ENCODE measurements around the gene HPSE2. TPM values are rescaled to one million over a fixed set of nuclear protein-coding genes. Genes with fewer than 3 reads are reported as not detected.
"Not testable (repeated sequence)": the region's sequence is repeated elsewhere in the genome, so short reads cannot be mapped to it uniquely, and the experiment has no call there.

Gene HPSE2
- total RNA-seq, 1 experiment from 2014 or later: 0.05 TPM

GRCh38 chr10:98541561-98541960 is 694.1 kb downstream of the HPSE2 start:
- H3K36me3 ChIP-seq (ENCODE audit: control insufficient read depth in 1 of 2, insufficient read depth in 2 of 2, low read length in 2 of 2); H3K27me3 ChIP-seq (ENCODE audit: insufficient read depth, low read length); POLR2A ChIA-PET; H3K79me2 ChIP-seq (ENCODE audit: insufficient read depth, low read length); H4K20me1 ChIP-seq (ENCODE audit: insufficient read depth); ATAC-seq; intact Hi-C loops (cut with micrococcal nuclease); H2AFZ ChIP-seq (ENCODE audit: low read depth, low read length, poor library complexity, severe bottlenecking); CTCF ChIA-PET; BruUV-seq (replicated peaks); H3K4me3 ChIP-seq (replicated peaks in 1 of 2; ENCODE audit: low read depth in 1 of 2, low read length in 2 of 2); H3K9ac ChIP-seq (ENCODE audit: low read length); RAD21 ChIA-PET (ENCODE audit: low non-redundant PET in 1 of 2, low total read pairs in 2 of 2, uncharacterized antibody in 2 of 2, unreplicated experiment in 2 of 2); H3K27ac ChIP-seq (ENCODE audit: low read depth, low read length); H3K9me2 ChIP-seq (ENCODE audit: insufficient read depth); H3K9me3 ChIP-seq (ENCODE audit: control insufficient read depth in 1 of 2, insufficient read depth in 1 of 2, low read depth in 1 of 2, low read length in 2 of 2); H3K4me1 ChIP-seq (ENCODE audit: control insufficient read depth in 1 of 2, insufficient read depth in 2 of 2, low read length in 2 of 2); DNase-seq (ENCODE audit: low read depth, low spot score): not testable (repeated sequence)
- H3K4me2 ChIP-seq (ENCODE audit: low read length): 0 out of 2 replicates have a peak overlapping the region, but pooled peaks have one; percentile 10

- ChIA-PET POLR2A (no interaction called here), RAD21 (ENCODE audit: low non-redundant PET in 1 of 2, low total read pairs in 2 of 2, uncharacterized antibody in 2 of 2, unreplicated experiment in 2 of 2) (no interaction called here), CTCF (no interaction called here)
- no peak overlapping the region for H3K4me2 ChIP-seq (ENCODE audit: low read length)
- intact Hi-C loops (cut with micrococcal nuclease): no loop called here
- no peaks in the 10 kb centered on the region for H3K79me2 ChIP-seq (ENCODE audit: insufficient read depth, low read length)
- no peaks in the 10 kb centered on the region for H4K20me1 ChIP-seq (ENCODE audit: insufficient read depth)
- DNase-seq (ENCODE audit: low read depth, low spot score) (no peak), ATAC-seq (no peak)
- H3K4me1 ChIP-seq (ENCODE audit: control insufficient read depth in 1 of 2, insufficient read depth in 2 of 2, low read length in 2 of 2): no peaks in the 10 kb centered on the region
- BruUV-seq (replicated peaks): no TSS peak
- no peaks in the 10 kb centered on the region for H3K36me3 ChIP-seq (ENCODE audit: control insufficient read depth in 1 of 2, insufficient read depth in 2 of 2, low read length in 2 of 2)
- no peaks in the 10 kb centered on the region for H3K9me3 ChIP-seq (ENCODE audit: control insufficient read depth in 1 of 2, insufficient read depth in 1 of 2, low read depth in 1 of 2, low read length in 2 of 2)
- H3K9me2 ChIP-seq (ENCODE audit: insufficient read depth): no peaks in the 10 kb centered on the region
- H3K9ac ChIP-seq (ENCODE audit: low read length): no peak overlapping the region
- no peak overlapping the region for H2AFZ ChIP-seq (ENCODE audit: low read depth, low read length, poor library complexity, severe bottlenecking)
- H3K4me3 ChIP-seq (replicated peaks in 1 of 2; ENCODE audit: low read depth in 1 of 2, low read length in 2 of 2): no peak overlapping the region
- H3K27me3 ChIP-seq (ENCODE audit: insufficient read depth, low read length): peaks cover 10% of the 10 kb centered on the region; the same call in 1 of the 2 replicates
- H3K27ac ChIP-seq (ENCODE audit: low read depth, low read length): no peak overlapping the region
- TF ChIP-seq JUND (IDR thresholded peaks at IDR 0.05): no peak
- no peak for TF ChIP-seq MAX (IDR thresholded peaks at IDR 0.05)
- TF ChIP-seq EGR1 (IDR thresholded peaks at IDR 0.05; ENCODE audit: low read depth): no peak
- no peak for TF ChIP-seq CBX3 (IDR thresholded peaks at IDR 0.05; ENCODE audit: low read depth)
- TF ChIP-seq EZH2 (IDR thresholded peaks at IDR 0.05): no peak
- TF ChIP-seq ELF1 (IDR thresholded peaks at IDR 0.05; ENCODE audit: borderline replicate concordance, low read depth): no peak
- TF ChIP-seq ATF3 (IDR thresholded peaks at IDR 0.05): no peak
- no peak for TF ChIP-seq ZFX (IDR thresholded peaks at IDR 0.05)
- TF ChIP-seq EZH2phosphoT487 (IDR thresholded peaks at IDR 0.05; ENCODE audit: borderline replicate concordance): no peak
- no peak for TF ChIP-seq TCF7L2 (IDR thresholded peaks at IDR 0.05; ENCODE audit: borderline replicate concordance, extremely low read depth, insufficient read depth, insufficient read length)
- no peak for TF ChIP-seq CTCF (IDR thresholded peaks at IDR 0.05 in 2 of 3, conservative IDR thresholded peaks at IDR 0.05 in 1 of 3; ENCODE audit: borderline replicate concordance in 1 of 3, insufficient read depth in 1 of 3, low read depth in 2 of 3, low read length in 2 of 3)
- TF ChIP-seq SIN3A (IDR thresholded peaks at IDR 0.05; ENCODE audit: low read depth): no peak
- TF ChIP-seq YY1 (IDR thresholded peaks at IDR 0.05; ENCODE audit: extremely low read depth, insufficient replicate concordance, low read depth, low read length): no peak
- no peak for TF ChIP-seq SRF (IDR thresholded peaks at IDR 0.05; ENCODE audit: low read depth)
- no peak for TF ChIP-seq ZBTB33 (IDR thresholded peaks at IDR 0.05; ENCODE audit: extremely low read depth, insufficient replicate concordance, low read length)
- TF ChIP-seq POLR2A (IDR thresholded peaks at IDR 0.05; ENCODE audit: borderline replicate concordance, extremely low read depth, insufficient read depth, insufficient read length): no peak
- TF ChIP-seq ZNF274 (IDR thresholded peaks at IDR 0.05; ENCODE audit: low read depth, low read length): no peak
These were observed 696.1 kb downstream of the HPSE2 start for GRCh38 chr10:98539578-98539977.

Measured in HCT116 (cell line).